Spleen (tissue), 7 donors: ENCODE data around the gene GCK.

Source experiments
- POLR2AphosphoS5 ChIP-seq, 3 donors: sonication (generic); formaldehyde crosslinking; IDR thresholded peaks; one replicate each; pipeline ENCODE4 v1.5.1; 2017; ENCODE audit warnings: antibody characterized with exemption in 3 of 3
- TF ChIP-seq, protein P1 (sequence below), 11 experiments: fragments of 200-600 bp in 7 of 11; fragments of 450-650 bp in 4 of 11; sonication (generic) in 4 of 11; IDR thresholded peaks in 8 of 11; conservative IDR thresholded peaks in 3 of 11; 1 replicate in 7 of 11; 2 replicates in 4 of 11; pipeline versions ENCODE4 v1.4.0 to v1.8.0; 2016 to 2021; ENCODE audit warnings: antibody characterized with exemption in 11 of 11, inconsistent platforms in 4 of 11, mild to moderate bottlenecking in 1 of 11
- donor health status: DM: no; HTN: no; CAD: no; lungs with moderate emphysema.
- donor health status: DM: no; HTN: no; CAD: no.
- donor health status: DM: no; HTN: no; CAD: no.

- TF ChIP-seq, protein P1, sequence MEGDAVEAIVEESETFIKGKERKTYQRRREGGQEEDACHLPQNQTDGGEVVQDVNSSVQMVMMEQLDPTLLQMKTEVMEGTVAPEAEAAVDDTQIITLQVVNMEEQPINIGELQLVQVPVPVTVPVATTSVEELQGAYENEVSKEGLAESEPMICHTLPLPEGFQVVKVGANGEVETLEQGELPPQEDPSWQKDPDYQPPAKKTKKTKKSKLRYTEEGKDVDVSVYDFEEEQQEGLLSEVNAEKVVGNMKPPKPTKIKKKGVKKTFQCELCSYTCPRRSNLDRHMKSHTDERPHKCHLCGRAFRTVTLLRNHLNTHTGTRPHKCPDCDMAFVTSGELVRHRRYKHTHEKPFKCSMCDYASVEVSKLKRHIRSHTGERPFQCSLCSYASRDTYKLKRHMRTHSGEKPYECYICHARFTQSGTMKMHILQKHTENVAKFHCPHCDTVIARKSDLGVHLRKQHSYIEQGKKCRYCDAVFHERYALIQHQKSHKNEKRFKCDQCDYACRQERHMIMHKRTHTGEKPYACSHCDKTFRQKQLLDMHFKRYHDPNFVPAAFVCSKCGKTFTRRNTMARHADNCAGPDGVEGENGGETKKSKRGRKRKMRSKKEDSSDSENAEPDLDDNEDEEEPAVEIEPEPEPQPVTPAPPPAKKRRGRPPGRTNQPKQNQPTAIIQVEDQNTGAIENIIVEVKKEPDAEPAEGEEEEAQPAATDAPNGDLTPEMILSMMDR (IDR thresholded peaks at IDR 0.05 in 8 of 11, conservative IDR thresholded peaks at IDR 0.05 in 3 of 11), result no peak
- no peak for TF ChIP-seq POLR2AphosphoS5 (IDR thresholded peaks at IDR 0.05)
Observed at GRCh38 chr7:44120395-44120794, 68.8 kb downstream of the GCK start.
